Activated T-cell treated with anti-CD3 and anti-CD28 coated beads for 4 hours (primary cell): ENCODE results near the gene GORAB.

Source experiments
- DNase-seq: peaks from one replicate; pipeline ENCODE4 v3.0.0-alpha.2; 2020

The GORAB gene

GRCh38 chr1:170539154-170539553 lies 7.2 kb downstream of the GORAB start:
- no peak for DNase-seq

- DNase-seq, result no peak
Measured at GRCh38 chr1:170544624-170545023, 12.7 kb downstream of the GORAB start.

GRCh38 chr1:170545476-170545875 lies 13.5 kb downstream of the GORAB start:
- DNase-seq, result no peak

- no peak for DNase-seq
Measured at GRCh38 chr1:170547255-170547654, 15.3 kb downstream of the GORAB start.

GRCh38 chr1:170548497-170548896 lies 16.5 kb downstream of the GORAB start:
- DNase-seq, result no peak

GRCh38 chr1:170555370-170555769 lies 23.4 kb downstream of the GORAB start:
- no peak for DNase-seq

- DNase-seq, result no peak
Measured at GRCh38 chr1:170556917-170557316, 25.0 kb downstream of the GORAB start.

GRCh38 chr1:170558731-170559130 lies 26.8 kb downstream of the GORAB start:
- no peak for DNase-seq

GRCh38 chr1:170559166-170559565 lies 27.2 kb downstream of the GORAB start:
- no peak for DNase-seq

- no peak for DNase-seq
Measured at GRCh38 chr1:170560681-170561285, 28.8 kb downstream of the GORAB start.

- no peak for DNase-seq
Measured at GRCh38 chr1:170562646-170563338, 30.8 kb downstream of the GORAB start.

- no peak for DNase-seq
Measured at GRCh38 chr1:170567214-170567613, 35.2 kb downstream of the GORAB start.

- DNase-seq, result no peak
Measured at GRCh38 chr1:170568197-170568596, 36.2 kb downstream of the GORAB start.

- DNase-seq, result no peak
Measured at GRCh38 chr1:170576980-170577379, 45.0 kb downstream of the GORAB start.

GRCh38 chr1:170578359-170578758 lies 46.4 kb downstream of the GORAB start:
- no peak for DNase-seq

- DNase-seq, result no peak
Measured at GRCh38 chr1:170580636-170581440, 48.9 kb downstream of the GORAB start.

- DNase-seq, result no peak
Measured at GRCh38 chr1:170583186-170583585, 51.2 kb downstream of the GORAB start.

GRCh38 chr1:170586321-170587252 lies 54.6 kb downstream of the GORAB start:
- no peak for DNase-seq

- DNase-seq, result no peak
Measured at GRCh38 chr1:170587253-170587593, 55.3 kb downstream of the GORAB start.

GRCh38 chr1:170590921-170591705 lies 59.1 kb downstream of the GORAB start:
- DNase-seq, result no peak

GRCh38 chr1:170592591-170593111 lies 60.7 kb downstream of the GORAB start:
- no peak for DNase-seq
